Esophagus squamous epithelium (tissue), 4 donors: Measurements from ENCODE around the gene SUSD2.

Experiments
- CTCF ChIP-seq, 6 experiments: fragments of 450-650 bp in 4 of 6; fragments of 200-600 bp in 2 of 6; sonication (generic) in 2 of 6; IDR thresholded peaks; one replicate each; pipeline ENCODE4 v1.5.1; 2016 to 2019; ENCODE audit warnings: antibody characterized with exemption in 6 of 6, mild to moderate bottlenecking in 4 of 6, moderate library complexity in 4 of 6
- POLR2A ChIP-seq, 4 donors: fragments of 450-650 bp; IDR thresholded peaks; one replicate each; pipeline ENCODE4 v1.6.1; 2017; ENCODE audit warnings: antibody characterized with exemption in 4 of 4, mild to moderate bottlenecking in 4 of 4, moderate library complexity in 3 of 4

GRCh38 chr22:24169439-24170058 is 11.7 kb upstream of the SUSD2 start:
- no peak for TF ChIP-seq CTCF (IDR thresholded peaks at IDR 0.05)
- no peak for TF ChIP-seq POLR2A (IDR thresholded peaks at IDR 0.05)
